Ascending aorta (tissue), 2 donors: ENCODE measurements around the gene PRB2. TPM values are rescaled to one million over a fixed set of nuclear protein-coding genes. Genes with fewer than 3 reads are reported as not detected.
"Not testable (repeated sequence)": the region's sequence is repeated elsewhere in the genome, so short reads cannot be mapped to it uniquely, and the experiment has no call there.

Source experiments
- DNase-seq, 2 donors: peaks; one replicate each; pipeline ENCODE4 v3.0.0-alpha.2; 2019; ENCODE audit warnings: low spot score in 2 of 2
- H3K27ac ChIP-seq, 2 donors: fragments of 200-600 bp; sonication (generic); one replicate each; pipeline ENCODE4 v1.5.1; 2016 to 2017; ENCODE audit warnings: mild to moderate bottlenecking in 1 of 2
- H3K27me3 ChIP-seq: fragments of 200-600 bp; sonication (generic); one replicate; pipeline ENCODE4 v1.5.1; 2017
- H3K36me3 ChIP-seq, 2 donors: fragments of 200-600 bp; sonication (generic); one replicate each; pipeline ENCODE4 v1.5.1; 2016
- H3K4me1 ChIP-seq, 2 donors: fragments of 200-600 bp; sonication (generic); one replicate each; pipeline ENCODE4 v1.5.1; 2016 to 2017; ENCODE audit warnings: mild to moderate bottlenecking in 1 of 2
- H3K4me3 ChIP-seq, 2 donors: fragments of 200-600 bp; sonication (generic); one replicate each; pipeline ENCODE4 v1.5.1; 2016 to 2017; ENCODE audit warnings: mild to moderate bottlenecking in 1 of 2
- H3K9me3 ChIP-seq, 2 donors: fragments of 200-600 bp; sonication (generic); one replicate each; pipeline ENCODE4 v1.5.1; 2016
- intact Hi-C: fragments of 100-400 bp; cut with DNase I; formaldehyde crosslinking; loops from one replicate; pipeline ENCODE4 v1.15.1; 2023
- total RNA-seq: library from RNA; depleted of rRNA; stranded (reverse); fragments of >200 nt; gene quantifications from one replicate; pipeline ENCODE4 v1.1.0, GENCODE V29; 2016
- TF ChIP-seq, protein P1 (sequence below), 3 experiments: fragments of 200-600 bp in 2 of 3; fragments of 450-650 bp in 1 of 3; sonication (generic) in 2 of 3; IDR thresholded peaks; one replicate each; pipeline ENCODE4 v1.5.1; 2016 to 2019; ENCODE audit warnings: antibody characterized with exemption in 3 of 3, mild to moderate bottlenecking in 1 of 3, moderate library complexity in 1 of 3

The PRB2 gene
- total RNA-seq, 1 donor from 2014 or later: not detected

DNA sequence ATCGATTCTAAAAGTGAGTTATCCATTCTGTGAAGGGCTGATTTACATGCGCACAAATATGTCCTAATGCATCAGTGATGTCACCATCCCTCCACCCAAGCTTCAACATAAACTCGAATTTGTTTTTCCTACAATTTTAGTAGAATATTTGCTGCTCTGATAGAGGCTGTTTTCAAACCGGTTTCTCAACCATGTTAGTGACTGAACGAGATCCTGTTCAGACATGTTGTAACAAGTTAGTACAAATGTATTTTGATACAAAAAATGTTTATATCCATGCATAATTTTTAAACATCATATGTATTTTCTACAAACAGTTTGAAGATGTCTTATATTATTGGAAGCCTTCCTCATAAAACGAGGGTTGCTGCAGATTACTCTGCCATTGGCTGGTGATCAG, 12.7 kb upstream of the PRB2 start:
- H3K27me3 ChIP-seq: no peaks in the 10 kb centered on the region
- no peaks in the 10 kb centered on the region for H3K36me3 ChIP-seq
- H3K4me1 ChIP-seq: no peaks in the 10 kb centered on the region
- no peak for DNase-seq
- H3K27ac ChIP-seq: no peak overlapping the region
- TF ChIP-seq, protein P1, sequence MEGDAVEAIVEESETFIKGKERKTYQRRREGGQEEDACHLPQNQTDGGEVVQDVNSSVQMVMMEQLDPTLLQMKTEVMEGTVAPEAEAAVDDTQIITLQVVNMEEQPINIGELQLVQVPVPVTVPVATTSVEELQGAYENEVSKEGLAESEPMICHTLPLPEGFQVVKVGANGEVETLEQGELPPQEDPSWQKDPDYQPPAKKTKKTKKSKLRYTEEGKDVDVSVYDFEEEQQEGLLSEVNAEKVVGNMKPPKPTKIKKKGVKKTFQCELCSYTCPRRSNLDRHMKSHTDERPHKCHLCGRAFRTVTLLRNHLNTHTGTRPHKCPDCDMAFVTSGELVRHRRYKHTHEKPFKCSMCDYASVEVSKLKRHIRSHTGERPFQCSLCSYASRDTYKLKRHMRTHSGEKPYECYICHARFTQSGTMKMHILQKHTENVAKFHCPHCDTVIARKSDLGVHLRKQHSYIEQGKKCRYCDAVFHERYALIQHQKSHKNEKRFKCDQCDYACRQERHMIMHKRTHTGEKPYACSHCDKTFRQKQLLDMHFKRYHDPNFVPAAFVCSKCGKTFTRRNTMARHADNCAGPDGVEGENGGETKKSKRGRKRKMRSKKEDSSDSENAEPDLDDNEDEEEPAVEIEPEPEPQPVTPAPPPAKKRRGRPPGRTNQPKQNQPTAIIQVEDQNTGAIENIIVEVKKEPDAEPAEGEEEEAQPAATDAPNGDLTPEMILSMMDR (IDR thresholded peaks at IDR 0.05): no peak
- no peak overlapping the region for H3K4me3 ChIP-seq
- H3K9me3 ChIP-seq: no peaks in the 10 kb centered on the region
- intact Hi-C loops: no loop called here

DNA sequence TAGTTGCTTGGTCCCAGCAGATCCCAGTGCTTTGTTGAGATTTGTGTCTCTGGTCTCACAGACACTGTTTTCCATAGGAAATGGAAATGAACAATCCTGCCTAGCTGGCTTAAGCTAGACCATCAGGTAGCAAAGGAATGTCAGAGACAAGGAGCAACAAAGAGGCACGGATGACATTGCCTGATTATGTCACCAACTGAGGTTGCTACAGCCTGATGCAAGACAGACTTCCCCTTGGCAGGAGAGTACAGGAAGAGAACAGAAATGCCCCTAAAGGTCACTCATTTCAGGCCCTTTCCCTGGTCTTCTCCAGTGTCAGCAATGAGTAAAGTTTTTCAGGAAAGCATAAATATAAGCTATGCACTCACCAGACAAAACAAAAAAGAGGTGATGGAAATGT, 2.0 kb upstream of the PRB2 start:
- H3K27me3 ChIP-seq: no peaks in the 10 kb centered on the region
- H3K36me3 ChIP-seq: no peaks in the 10 kb centered on the region
- no peak overlapping the region for H3K27ac ChIP-seq
- no peaks in the 10 kb centered on the region for H3K9me3 ChIP-seq
- H3K4me3 ChIP-seq: no peak overlapping the region
- no peak for DNase-seq
- no peaks in the 10 kb centered on the region for H3K4me1 ChIP-seq
- TF ChIP-seq, protein P1 (IDR thresholded peaks at IDR 0.05): no peak
- intact Hi-C loops: no loop called here

DNA sequence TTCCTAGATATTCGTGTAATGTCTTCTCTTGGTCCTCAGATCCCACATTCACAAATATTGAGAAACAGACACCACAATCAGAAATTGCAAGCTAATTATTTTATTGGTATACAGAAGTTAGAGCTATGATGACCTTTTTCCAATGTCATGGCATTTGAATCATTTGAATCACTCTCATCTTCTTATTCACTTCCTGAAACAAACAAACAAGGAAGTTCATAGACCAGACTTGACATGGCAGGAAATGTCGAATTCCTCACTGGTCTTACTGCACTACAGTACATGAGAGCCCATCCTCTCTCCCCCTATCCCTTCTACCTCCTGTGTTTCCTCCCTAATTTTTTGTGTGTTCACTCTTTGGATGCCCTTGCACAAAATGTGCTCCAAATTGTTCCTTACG, 3.9 kb downstream of the PRB2 start:
- H3K4me3 ChIP-seq, H3K27ac ChIP-seq, intact Hi-C loops, H3K36me3 ChIP-seq, H3K9me3 ChIP-seq, H3K27me3 ChIP-seq, H3K4me1 ChIP-seq, DNase-seq: not testable (repeated sequence)

DNA sequence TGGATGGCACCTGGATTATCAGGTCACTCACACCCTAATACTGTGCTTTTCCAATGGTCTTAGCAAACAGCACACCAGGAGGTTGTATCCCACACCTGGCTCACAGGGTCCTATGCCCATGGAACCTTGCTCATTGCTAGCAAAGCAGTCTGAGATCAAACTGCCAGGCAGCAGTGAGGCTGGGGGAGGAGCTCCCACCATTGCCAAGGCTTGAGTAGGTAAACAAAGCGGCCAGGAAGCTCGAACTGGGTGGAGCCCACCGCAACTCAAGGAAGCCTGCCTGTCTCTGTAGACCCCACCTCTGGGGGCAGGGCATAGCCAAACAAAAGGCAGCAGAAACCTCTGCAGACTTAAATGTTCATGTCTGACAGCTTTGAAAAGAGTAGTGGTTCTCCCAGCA, 17.9 kb downstream of the PRB2 start:
- H3K4me1 ChIP-seq, intact Hi-C loops, DNase-seq, H3K4me3 ChIP-seq, H3K27me3 ChIP-seq, H3K27ac ChIP-seq, H3K36me3 ChIP-seq, H3K9me3 ChIP-seq: not testable (repeated sequence)

DNA sequence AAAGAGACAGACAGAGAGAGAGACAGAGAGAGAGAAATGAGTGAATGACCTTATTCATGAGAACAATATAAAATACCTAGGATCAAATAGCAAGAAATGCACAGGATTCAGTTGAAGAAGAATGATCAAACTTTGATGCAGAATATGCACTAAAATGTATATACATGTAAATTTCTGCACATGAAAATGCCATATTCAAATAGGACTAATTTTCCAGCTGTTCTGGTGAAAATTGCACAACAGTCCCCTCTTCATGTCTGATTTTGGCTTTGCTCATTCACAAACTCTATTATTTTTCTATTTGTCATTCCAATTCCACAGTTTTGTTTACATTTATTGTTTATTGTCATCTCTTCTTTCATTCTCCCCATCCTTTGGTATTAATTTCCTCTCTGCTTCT, 34.2 kb downstream of the PRB2 start:
- Histone ChIP-seq H3K4me1 (no peaks in the 10 kb centered on the region), H3K36me3 (no peaks in the 10 kb centered on the region), H3K4me3 (no peak overlapping the region), H3K27ac (no peak overlapping the region), H3K9me3 (no peaks in the 10 kb centered on the region), H3K27me3 (no peaks in the 10 kb centered on the region)
- TF ChIP-seq, protein P1 (IDR thresholded peaks at IDR 0.05): no peak
- no peak for DNase-seq
- intact Hi-C loops: no loop called here

DNA sequence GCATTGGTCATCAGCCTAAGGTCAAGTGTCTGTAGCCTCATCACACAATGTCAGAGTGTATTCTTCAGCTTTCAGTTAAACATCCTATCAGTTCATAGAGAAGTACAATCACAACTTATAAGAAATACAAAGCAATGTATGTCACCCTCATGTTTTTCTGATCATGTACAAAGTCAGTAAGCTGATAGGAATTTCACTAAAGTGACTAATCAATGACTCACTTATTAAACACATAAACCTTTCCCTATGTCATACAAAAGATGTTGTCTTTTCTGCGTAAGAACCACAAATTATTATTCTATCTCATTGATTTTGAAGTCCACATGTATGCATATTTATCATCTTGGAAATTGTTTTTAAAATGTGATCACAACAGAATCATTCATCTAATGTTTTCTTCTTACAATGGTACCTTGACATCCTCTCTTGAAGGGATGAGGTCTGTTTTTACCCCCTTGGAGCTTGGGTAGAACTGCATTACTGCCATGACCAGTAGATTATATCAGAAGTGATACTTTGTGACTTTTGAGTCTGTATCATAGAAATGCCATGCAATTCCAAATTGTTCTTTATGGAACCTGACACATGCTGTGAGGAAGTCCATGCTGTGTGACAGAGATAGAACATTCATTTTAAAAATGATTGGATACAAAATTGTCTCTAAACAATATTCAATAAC, 35.0 kb downstream of the PRB2 start:
- H3K27me3 ChIP-seq, H3K4me3 ChIP-seq, H3K27ac ChIP-seq, H3K36me3 ChIP-seq, H3K9me3 ChIP-seq, DNase-seq, intact Hi-C loops, H3K4me1 ChIP-seq: not testable (repeated sequence)

DNA sequence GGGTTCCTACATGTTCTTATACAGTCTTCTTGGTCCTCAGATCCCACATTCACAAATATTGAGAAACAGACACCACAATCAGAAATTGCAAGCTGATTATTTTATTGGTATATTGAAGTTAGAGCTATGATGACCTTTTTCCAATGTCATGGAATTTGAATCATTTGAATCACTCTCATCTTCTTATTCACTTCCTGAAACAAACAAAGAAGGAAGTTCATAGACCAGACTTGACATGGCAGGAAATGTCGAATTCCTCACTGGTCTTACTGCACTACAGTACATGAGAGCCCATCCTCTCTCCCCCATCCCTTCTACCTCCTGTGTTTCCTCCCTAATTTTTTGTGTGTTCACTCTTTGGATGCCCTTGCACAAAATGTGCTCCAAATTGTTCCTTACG, 43.6 kb downstream of the PRB2 start:
- H3K9me3 ChIP-seq, H3K4me1 ChIP-seq, H3K4me3 ChIP-seq, DNase-seq, intact Hi-C loops, H3K36me3 ChIP-seq, H3K27ac ChIP-seq, H3K27me3 ChIP-seq: not testable (repeated sequence)

DNA sequence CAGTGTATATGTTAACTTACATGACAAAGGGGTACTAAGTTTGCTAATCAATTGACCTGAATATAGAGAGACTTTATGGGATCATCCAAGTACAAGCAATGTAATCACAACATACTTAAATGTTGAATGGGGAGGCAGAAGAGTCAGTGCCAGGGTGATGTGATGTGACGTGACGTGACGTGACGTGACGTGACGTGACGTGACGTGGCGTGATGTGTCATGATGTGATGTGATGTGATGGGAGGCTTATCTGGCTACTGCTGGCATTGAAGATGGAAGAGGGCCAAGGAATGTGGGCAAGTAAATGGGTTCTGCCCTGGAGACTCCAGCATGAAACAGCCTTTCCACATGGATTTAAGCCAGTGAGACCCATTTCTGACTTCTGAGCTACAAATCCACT, 46.9 kb downstream of the PRB2 start:
- Histone ChIP-seq H3K27me3 (no peaks in the 10 kb centered on the region), H3K4me3 (no peak overlapping the region), H3K9me3 (no peaks in the 10 kb centered on the region), H3K4me1 (no peaks in the 10 kb centered on the region), H3K36me3 (no peaks in the 10 kb centered on the region), H3K27ac (no peak overlapping the region)
- TF ChIP-seq, protein P1 (IDR thresholded peaks at IDR 0.05): no peak
- DNase-seq: no peak
- intact Hi-C loops: no loop called here
